Neural cell (in vitro differentiated cells): ENCODE measurements around the gene CXorf58. TPM values are rescaled to one million over a fixed set of nuclear protein-coding genes. Genes with fewer than 3 reads are reported as not detected.

Experiments
- H2AFZ ChIP-seq: fragments of 200-600, 300-800 bp; sonication (generic), shearing (Covaris generic); 2 replicates; pipeline ENCODE4 v1.6.0; 2014; ENCODE audit warnings: low read depth, mild to moderate bottlenecking, antibody characterized with exemption, low read length, moderate library complexity
- H3F3A ChIP-seq: fragments of 200-600 bp; shearing (Covaris generic); 2 replicates; pipeline ENCODE4 v1.6.1; 2016; ENCODE audit warnings: mild to moderate bottlenecking, moderate library complexity, mixed read lengths, antibody characterized with exemption, low read length; ENCODE audit not compliant: insufficient read depth, poor library complexity, severe bottlenecking
- H3K27ac ChIP-seq: fragments of 200-600, 300-800 bp; sonication (generic), shearing (Covaris generic); 2 replicates; pipeline ENCODE4 v1.5.1; 2014; ENCODE audit warnings: mild to moderate bottlenecking, low read length, moderate library complexity
- H3K27me3 ChIP-seq: fragments of 300-800, 200-600 bp; sonication (generic), shearing (Covaris generic); 2 replicates; pipeline ENCODE4 v1.6.0; 2014; ENCODE audit warnings: mild to moderate bottlenecking, low read depth, low read length, moderate library complexity; ENCODE audit not compliant: insufficient read depth
- H3K36me3 ChIP-seq: fragments of 300-800, 200-600 bp; sonication (generic), shearing (Covaris generic); 2 replicates; pipeline ENCODE4 v1.5.1; 2014; ENCODE audit warnings: mild to moderate bottlenecking, antibody characterized with exemption, low read length, moderate library complexity; ENCODE audit not compliant: insufficient read depth
- H3K4me2 ChIP-seq: fragments of 300-800, 200-600 bp; sonication (generic), shearing (Covaris generic); 2 replicates; pipeline ENCODE4 v1.6.0; 2014; ENCODE audit warnings: mild to moderate bottlenecking, low read length
- H3K4me3 ChIP-seq: fragments of 300-800, 200-600 bp; sonication (generic), shearing (Covaris generic); 2 replicates; pipeline ENCODE4 v1.5.1; 2014; ENCODE audit warnings: mild to moderate bottlenecking, low read length, moderate library complexity
- H3K79me2 ChIP-seq: fragments of 200-600 bp; shearing (Covaris generic); replicated peaks from 2 replicates; pipeline ENCODE4 v1.6.0; 2014; ENCODE audit warnings: mild to moderate bottlenecking, low read length, moderate library complexity; ENCODE audit not compliant: insufficient read depth
- H3K9ac ChIP-seq: fragments of 300-800, 200-600 bp; sonication (generic), shearing (Covaris generic); 2 replicates; pipeline ENCODE4 v1.6.1; 2016; ENCODE audit warnings: mild to moderate bottlenecking, low read length, mixed read lengths
- H3K9me2 ChIP-seq: fragments of 200-600 bp; shearing (Covaris generic); 2 replicates; pipeline ENCODE4 v1.6.1; 2016; ENCODE audit warnings: mild to moderate bottlenecking, low read length, mixed read lengths; ENCODE audit not compliant: insufficient read depth
- H3K9me3 ChIP-seq: fragments of 200-600, 300-800 bp; sonication (generic), shearing (Covaris generic); 2 replicates; pipeline ENCODE4 v1.6.1; 2016; ENCODE audit warnings: mild to moderate bottlenecking, mixed run types, low read length, moderate library complexity, mixed read lengths
- H4K20me1 ChIP-seq: fragments of 200-600 bp; shearing (Covaris generic); 2 replicates; pipeline ENCODE4 v1.6.1; 2016; ENCODE audit warnings: mild to moderate bottlenecking, mixed run types; ENCODE audit not compliant: insufficient read depth
- CTCF ChIP-seq: fragments of 450-650 bp; IDR thresholded peaks from 2 replicates; pipeline ENCODE4 v1.5.1; 2014; ENCODE audit warnings: antibody characterized with exemption, mild to moderate bottlenecking, moderate library complexity; ENCODE audit not compliant: poor library complexity, severe bottlenecking
- EP300 ChIP-seq: fragments of 450-650 bp; conservative IDR thresholded peaks from 2 replicates; pipeline ENCODE4 v1.6.1; 2014; ENCODE audit warnings: antibody characterized with exemption, mild to moderate bottlenecking, moderate library complexity; ENCODE audit not compliant: poor library complexity, severe bottlenecking
- EZH2 ChIP-seq: fragments of 200-600, 300-800 bp; shearing (Covaris generic), sonication (generic); IDR thresholded peaks from 2 replicates; pipeline ENCODE4 v1.6.1; 2014; ENCODE audit warnings: antibody characterized with exemption, low read length, borderline replicate concordance, mild to moderate bottlenecking; ENCODE audit not compliant: insufficient read depth, poor library complexity, severe bottlenecking
- MXI1 ChIP-seq: fragments of 450-650 bp; conservative IDR thresholded peaks from 2 replicates; pipeline ENCODE4 v1.6.1; 2014; ENCODE audit warnings: antibody characterized with exemption, mild to moderate bottlenecking; ENCODE audit not compliant: poor library complexity, severe bottlenecking
- POLR2AphosphoS5 ChIP-seq: IDR thresholded peaks from 2 replicates; pipeline ENCODE4 v1.6.1; 2012
- RAD21 ChIP-seq: fragments of 450-650 bp; conservative IDR thresholded peaks from 2 replicates; pipeline ENCODE4 v1.6.1; 2014; ENCODE audit warnings: antibody characterized with exemption, mild to moderate bottlenecking, moderate library complexity
- REST ChIP-seq: IDR thresholded peaks from 2 replicates; pipeline ENCODE4 v1.6.1; 2012; ENCODE audit warnings: borderline replicate concordance
- SMC3 ChIP-seq: fragments of 450-650 bp; conservative IDR thresholded peaks from 2 replicates; pipeline ENCODE4 v1.6.1; 2014; ENCODE audit warnings: antibody characterized with exemption, mild to moderate bottlenecking, moderate library complexity; ENCODE audit not compliant: poor library complexity
- TAF1 ChIP-seq: IDR thresholded peaks from 2 replicates; pipeline ENCODE4 v1.6.1; 2012; ENCODE audit warnings: low read depth
- polyA plus RNA-seq: library from polyadenylated mRNA; depleted of rRNA; stranded (reverse); fragments of >200 nt; gene quantifications from 2 replicates; pipeline ENCODE4 v1.2.3, GENCODE V29; 2014

Gene CXorf58
- polyA plus RNA-seq, 1 donor from 2014 or later = 0.14 TPM

DNA sequence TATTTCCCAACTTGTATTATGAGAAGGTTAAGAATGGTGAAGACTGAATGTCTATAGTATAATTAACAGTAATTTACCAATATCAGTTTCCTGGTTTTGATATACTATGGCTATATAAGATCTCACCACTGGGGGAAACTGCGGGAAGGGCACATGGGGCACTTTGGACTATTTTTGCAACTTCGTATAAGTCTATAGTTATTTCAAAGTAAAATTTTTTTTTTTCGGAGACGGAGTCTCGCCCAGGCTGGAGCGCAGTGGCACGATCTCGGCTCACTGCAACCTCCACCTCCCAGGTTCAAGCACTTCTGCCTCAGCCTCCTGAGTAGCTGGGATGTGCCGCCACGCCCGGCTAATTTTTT is 46.1 kb downstream of the CXorf58 start:
- TF ChIP-seq EZH2 (no peak), TAF1 (no peak), MXI1 (no peak), REST (no peak), EP300 (no peak), SMC3 (no peak), CTCF (no peak), POLR2AphosphoS5 (no peak), RAD21 (no peak)
- Histone ChIP-seq H3K9ac (no peak overlapping the region), H3K36me3 (no peaks in the 10 kb centered on the region), H3K79me2 (no peaks in the 10 kb centered on the region), H3K9me2 (no peaks in the 10 kb centered on the region), H3K27me3 (no peaks in the 10 kb centered on the region), H3F3A (no peaks in the 10 kb centered on the region), H4K20me1 (no peaks in the 10 kb centered on the region), H3K4me2 (no peak overlapping the region), H3K9me3 (no peaks in the 10 kb centered on the region), H3K27ac (no peak overlapping the region), H3K4me3 (no peak overlapping the region), H2AFZ (no peak overlapping the region)

DNA sequence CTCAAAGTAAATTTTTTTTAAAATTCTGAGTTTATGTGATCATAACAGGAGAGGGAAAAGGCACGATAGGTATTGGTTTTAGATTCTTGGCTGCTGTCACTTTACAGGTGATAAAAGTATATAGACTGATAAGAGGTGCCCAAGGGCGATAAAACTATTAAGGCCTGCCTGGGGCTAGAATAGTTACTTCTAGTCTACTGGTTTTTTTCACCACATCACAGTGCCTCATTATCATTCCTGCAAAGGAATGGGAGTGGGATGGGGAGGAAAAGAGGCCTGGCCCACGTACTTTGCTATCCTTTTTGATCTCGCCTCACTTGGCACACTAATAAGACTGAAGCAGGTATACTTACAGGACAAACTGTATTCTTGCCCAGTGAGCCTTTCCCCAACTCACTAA is 46.6 kb downstream of the CXorf58 start:
- Histone ChIP-seq H3K9me3 (no peaks in the 10 kb centered on the region), H3K27ac (no peak overlapping the region), H3K79me2 (no peaks in the 10 kb centered on the region), H3K4me3 (no peak overlapping the region), H3F3A (no peaks in the 10 kb centered on the region), H3K9ac (no peak overlapping the region), H3K36me3 (no peaks in the 10 kb centered on the region), H3K27me3 (no peaks in the 10 kb centered on the region), H4K20me1 (no peaks in the 10 kb centered on the region), H2AFZ (no peak overlapping the region), H3K4me2 (no peak overlapping the region), H3K9me2 (no peaks in the 10 kb centered on the region)
- TF ChIP-seq MXI1 (no peak), TAF1 (no peak), RAD21 (no peak), REST (no peak), SMC3 (no peak), CTCF (no peak), EP300 (no peak), EZH2 (no peak), POLR2AphosphoS5 (no peak)
